ENCODE results near the gene SULT2B1.

DNA sequence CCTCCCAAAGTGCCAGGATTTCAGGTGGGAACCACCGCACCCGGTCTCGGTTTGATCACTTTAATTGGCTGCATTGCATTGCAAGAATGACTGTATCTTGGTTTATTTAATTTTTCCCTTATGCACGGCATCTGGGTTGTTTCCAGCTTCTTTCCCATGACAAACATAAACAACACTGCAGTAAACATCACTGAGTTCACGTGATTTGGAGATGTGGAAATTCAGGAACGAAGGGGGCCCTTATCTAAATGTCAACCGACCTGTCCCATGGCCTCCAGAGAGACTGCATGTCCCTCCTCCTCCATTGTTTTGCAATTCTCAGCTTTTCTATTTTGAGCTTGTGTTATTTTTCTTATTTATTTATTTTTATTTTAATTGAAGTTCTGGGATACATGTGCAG, 14.4 kb upstream of the SULT2B1 start:
- TF ChIP-seq POLR2A (IDR thresholded peaks at IDR 0.05) (no peak), POLR2AphosphoS5 (IDR thresholded peaks at IDR 0.05) (no peak)
- TF ChIP-seq, protein P1, sequence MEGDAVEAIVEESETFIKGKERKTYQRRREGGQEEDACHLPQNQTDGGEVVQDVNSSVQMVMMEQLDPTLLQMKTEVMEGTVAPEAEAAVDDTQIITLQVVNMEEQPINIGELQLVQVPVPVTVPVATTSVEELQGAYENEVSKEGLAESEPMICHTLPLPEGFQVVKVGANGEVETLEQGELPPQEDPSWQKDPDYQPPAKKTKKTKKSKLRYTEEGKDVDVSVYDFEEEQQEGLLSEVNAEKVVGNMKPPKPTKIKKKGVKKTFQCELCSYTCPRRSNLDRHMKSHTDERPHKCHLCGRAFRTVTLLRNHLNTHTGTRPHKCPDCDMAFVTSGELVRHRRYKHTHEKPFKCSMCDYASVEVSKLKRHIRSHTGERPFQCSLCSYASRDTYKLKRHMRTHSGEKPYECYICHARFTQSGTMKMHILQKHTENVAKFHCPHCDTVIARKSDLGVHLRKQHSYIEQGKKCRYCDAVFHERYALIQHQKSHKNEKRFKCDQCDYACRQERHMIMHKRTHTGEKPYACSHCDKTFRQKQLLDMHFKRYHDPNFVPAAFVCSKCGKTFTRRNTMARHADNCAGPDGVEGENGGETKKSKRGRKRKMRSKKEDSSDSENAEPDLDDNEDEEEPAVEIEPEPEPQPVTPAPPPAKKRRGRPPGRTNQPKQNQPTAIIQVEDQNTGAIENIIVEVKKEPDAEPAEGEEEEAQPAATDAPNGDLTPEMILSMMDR (IDR thresholded peaks at IDR 0.05) = no peak

Data from prostate gland (tissue), 2 donors.